ENCODE measurements around the gene LNX1. TPM values are rescaled to one million over a fixed set of nuclear protein-coding genes. Genes with fewer than 3 reads are reported as not detected.

The LNX1 gene
- 0.70 TPM for polyA plus RNA-seq (2012; ENCODE audit: insufficient read depth, insufficient read length)

DNA sequence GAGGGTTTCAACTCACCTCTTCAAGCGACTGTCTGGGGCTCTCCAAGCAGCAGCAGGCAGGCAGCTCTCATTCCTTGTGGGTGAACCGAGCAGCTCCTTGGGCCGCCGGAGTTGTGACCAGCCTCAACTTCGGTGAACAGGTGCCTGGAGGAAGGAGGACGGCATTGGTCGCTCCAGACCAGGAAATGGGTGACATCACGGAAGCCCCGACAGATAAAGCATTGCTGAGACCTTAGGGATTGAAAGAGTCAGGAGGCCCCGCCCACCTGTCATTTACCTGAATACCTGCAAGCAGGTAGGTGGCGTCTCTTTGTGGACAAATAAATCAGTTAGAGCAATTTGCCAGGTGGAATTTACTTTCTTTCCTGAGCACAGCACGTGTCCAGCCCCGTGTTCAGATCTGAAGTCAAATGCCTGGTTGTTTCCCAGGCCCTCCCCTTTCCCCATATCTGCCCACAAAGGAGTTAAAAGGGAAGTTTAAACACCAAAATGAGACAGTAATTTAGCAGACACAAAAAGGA, at the start of gene LNX1:
Gene LNX1 (minus strand): TSS at position 115 of the 521 bp plus-strand sequence. CDS start 17,484 bp downstream, outside the sequence.
- H3K4me3 ChIP-seq (ENCODE audit: low read length), result no peak within 1 kb of the TSS
- no peak for DNase-seq (ENCODE audit: low read depth, low spot score)

DNA sequence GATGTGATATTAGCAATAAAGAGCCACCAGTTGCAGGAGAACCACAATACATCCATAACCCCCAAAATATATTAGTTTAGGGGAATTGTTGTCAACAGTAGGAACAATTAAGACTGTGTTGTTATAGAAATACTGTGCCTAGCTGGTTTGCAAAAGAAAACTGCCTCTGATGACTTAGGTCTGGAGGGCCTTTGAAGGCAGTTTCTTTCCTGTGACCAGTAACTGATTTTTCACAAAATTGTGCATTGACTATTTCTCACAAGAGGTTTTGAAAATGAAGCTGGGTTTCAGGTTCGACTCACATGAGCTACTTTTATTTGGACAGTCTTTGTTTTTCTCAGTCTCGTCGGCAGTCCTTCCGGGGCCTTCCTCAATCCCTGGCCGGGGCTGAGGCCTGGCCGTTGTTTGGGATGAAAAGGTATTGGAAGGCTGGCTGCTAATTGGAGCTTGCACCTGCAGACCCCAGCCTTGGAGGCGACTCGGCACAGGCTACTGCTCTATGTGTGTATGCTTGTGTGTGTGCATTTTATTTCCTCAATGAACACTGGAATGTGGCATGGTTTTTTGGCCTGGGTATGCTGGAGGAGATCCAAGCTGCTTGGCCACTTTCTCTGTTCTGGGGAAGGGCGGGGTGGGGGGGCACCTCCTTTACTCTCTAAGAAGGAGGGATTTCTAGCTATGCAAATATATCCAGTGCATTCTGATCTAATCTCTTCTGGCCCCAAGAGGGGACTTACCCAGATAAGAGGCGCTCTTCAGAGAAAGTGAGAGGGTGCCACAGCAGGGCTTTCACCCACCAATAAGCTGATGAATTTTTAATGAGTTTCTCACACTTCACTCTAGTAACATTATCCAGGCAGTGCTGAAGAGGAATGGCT, 49.5 kb upstream of the LNX1 start:
- H3K4me3 ChIP-seq (ENCODE audit: low read length), result no peak overlapping the region
- no peak for DNase-seq (ENCODE audit: low read depth, low spot score)

GRCh38 chr4:53638919-53639318, 47.6 kb upstream of the LNX1 start:
- H3K4me3 ChIP-seq (ENCODE audit: low read length), result no peak overlapping the region
- no peak for DNase-seq (ENCODE audit: low read depth, low spot score)

- DNase-seq (ENCODE audit: low read depth, low spot score), result no peak
- no peak overlapping the region for H3K4me3 ChIP-seq (ENCODE audit: low read length)
These were observed 46.1 kb upstream of the LNX1 start for GRCh38 chr4:53637348-53637747.

DNA sequence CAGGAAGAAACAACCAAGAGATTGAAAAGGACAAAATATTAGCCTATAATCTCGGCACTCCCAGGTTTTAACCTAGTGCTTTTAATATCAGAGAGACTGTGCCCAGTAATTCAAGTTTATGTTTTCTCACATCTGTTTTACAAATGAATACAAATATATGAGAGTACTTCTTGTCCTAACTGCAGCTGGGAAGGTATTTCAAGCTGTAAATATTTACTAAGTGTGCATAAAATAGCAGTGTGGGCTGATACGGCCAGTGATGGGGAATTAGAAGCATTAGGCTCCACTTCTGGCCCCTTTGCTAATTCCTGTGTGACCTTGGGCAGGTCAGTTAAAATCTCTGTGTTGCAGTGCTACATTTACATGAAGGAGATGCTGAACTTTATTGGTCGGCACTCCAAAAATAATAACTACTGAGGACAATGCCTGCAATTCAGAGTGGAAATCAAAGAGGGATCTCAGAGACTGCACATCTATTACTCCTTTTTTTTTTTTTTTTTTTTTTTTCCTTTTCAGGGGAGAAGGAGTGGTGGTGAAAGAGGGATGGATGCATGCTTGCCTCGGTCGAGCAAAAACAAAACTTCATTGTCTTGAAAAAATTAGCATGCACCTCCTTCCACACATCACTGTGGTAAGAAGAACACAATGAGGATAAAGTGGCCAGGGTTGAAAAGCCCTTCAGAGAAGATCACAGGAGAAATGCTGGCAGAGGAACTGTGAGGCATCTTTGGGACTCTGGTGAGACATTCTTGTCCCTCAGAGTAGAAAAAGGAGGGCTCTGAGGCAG, 44.6 kb upstream of the LNX1 start:
- H3K4me3 ChIP-seq (ENCODE audit: low read length), result no peak overlapping the region
- no peak for DNase-seq (ENCODE audit: low read depth, low spot score)

GRCh38 chr4:53633608-53634007, 42.3 kb upstream of the LNX1 start:
- no peak for DNase-seq (ENCODE audit: low read depth, low spot score)
- H3K4me3 ChIP-seq (ENCODE audit: low read length), result no peak overlapping the region

GRCh38 chr4:53629296-53629695, 38.0 kb upstream of the LNX1 start:
- no peak for DNase-seq (ENCODE audit: low read depth, low spot score)
- H3K4me3 ChIP-seq (ENCODE audit: low read length), result no peak overlapping the region

DNA sequence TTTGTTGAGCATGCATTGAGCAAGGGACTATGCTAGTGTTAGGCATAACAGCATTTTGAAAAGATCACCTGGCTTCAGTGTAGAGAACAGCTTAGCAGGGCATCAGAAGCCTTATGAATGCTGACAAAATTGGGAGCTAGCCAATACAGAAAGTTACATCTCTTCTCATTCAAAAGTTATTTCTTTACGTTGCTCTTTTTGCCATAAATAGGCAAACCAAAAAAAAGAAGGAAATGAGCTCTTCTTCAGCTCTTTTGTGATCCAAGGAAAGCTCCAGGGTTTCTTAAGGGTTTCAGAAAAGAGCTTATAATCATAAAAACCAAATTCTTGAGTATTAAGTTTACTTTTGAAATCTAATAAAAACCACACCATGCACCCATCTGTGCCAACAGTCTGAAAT, 35.2 kb upstream of the LNX1 start:
- DNase-seq (ENCODE audit: low read depth, low spot score), result no peak

GRCh38 chr4:53625888-53626287, 34.6 kb upstream of the LNX1 start:
- no peak for DNase-seq (ENCODE audit: low read depth, low spot score)
- no peak overlapping the region for H3K4me3 ChIP-seq (ENCODE audit: low read length)

More for the DNA sequence above, 35.2 kb upstream of the LNX1 start:
- no peak overlapping the region for H3K4me3 ChIP-seq (ENCODE audit: low read length)

DNA sequence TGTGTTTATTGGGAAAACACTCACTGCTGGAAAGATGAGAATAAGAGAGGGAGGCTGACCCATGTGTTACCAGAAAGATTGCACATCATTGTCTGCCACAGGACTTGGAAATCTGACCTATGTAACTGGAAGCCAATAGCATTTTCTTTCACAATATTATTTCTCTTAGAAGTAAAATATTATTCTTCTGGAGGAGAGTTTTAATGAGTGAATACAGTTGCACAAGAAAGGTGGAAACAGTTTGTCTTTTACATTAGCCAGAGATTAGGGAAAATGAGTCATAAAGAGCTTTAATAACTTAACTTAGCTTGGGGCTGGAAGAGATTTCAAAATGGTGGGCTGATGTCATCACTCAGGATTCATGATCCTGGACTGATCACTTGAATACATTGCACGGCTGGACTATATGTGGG, 31.5 kb upstream of the LNX1 start:
- H3K4me3 ChIP-seq (ENCODE audit: low read length), result no peak overlapping the region

DNA sequence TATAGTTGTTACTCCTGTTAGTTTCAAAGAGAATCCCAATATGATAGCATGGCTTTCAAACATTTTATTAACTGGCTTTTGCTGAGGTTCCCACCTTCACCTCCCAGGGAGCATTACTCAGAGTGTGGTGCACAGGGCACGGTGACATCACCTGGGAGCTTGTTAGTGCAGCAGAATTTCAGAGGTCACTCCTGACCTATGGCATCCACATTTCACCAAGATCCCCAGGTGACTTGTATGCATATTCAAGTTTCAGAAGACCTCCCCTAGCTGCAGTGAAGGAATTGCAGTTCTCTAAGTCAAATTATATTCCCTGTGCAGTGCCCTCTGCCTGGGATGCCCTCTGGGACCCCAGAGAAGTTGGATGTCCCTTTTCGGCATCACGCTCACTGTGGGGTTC, 29.7 kb upstream of the LNX1 start:
- no peak for DNase-seq (ENCODE audit: low read depth, low spot score)
- H3K4me3 ChIP-seq (ENCODE audit: low read length), result no peak overlapping the region

More for the DNA sequence above, 31.5 kb upstream of the LNX1 start:
- no peak for DNase-seq (ENCODE audit: low read depth, low spot score)

GRCh38 chr4:53619431-53619830, 28.1 kb upstream of the LNX1 start:
- H3K4me3 ChIP-seq (ENCODE audit: low read length), result no peak overlapping the region
- DNase-seq (ENCODE audit: low read depth, low spot score), result no peak

DNA sequence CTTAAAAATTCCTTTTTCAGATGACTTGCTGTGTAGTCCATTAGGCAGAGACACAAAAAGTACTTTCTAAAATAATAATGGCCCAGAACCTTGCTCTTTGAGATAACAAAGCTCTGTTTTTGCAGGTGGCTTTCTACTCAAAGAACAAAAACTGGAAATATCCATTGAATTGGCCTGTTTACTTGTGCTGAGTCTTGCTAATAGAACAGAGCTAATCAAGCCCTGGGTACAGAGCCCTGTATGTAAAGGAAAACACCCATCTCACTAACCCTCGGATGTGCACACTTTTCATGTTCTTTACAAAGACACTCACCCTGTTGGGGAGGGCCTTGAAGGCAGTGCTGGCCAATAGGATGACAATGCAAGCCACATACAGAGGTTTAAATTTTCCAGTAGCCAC, 27.0 kb upstream of the LNX1 start:
- no peak overlapping the region for H3K4me3 ChIP-seq (ENCODE audit: low read length)
- DNase-seq (ENCODE audit: low read depth, low spot score), result no peak

DNA sequence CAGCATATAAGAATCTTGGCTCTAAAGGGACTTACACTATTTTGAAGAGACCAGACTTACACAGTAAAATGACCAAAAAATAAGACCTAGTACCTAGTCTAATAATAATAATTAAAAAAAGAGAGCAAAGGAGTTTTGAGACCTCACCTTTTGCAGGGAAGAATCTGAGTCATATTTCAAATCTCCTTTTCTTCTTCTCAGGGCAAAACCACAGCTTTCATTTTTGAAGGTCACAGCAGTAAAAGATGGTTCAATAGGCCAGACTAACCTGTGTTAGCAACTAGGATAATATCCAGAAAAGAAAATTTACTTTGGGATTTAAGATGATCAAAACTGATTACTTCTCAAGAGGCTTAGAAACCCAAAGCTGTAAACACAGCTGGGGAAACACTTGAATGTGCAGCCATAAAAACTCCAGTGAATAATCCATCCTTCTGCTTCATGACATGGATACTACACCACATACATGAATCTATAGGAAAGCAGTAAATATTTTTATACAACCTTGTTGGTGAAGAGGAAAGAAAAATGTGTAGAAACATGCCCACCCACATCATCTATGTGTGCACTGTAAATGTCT, 25.9 kb upstream of the LNX1 start:
- no peak overlapping the region for H3K4me3 ChIP-seq (ENCODE audit: low read length)
- DNase-seq (ENCODE audit: low read depth, low spot score), result no peak

DNA sequence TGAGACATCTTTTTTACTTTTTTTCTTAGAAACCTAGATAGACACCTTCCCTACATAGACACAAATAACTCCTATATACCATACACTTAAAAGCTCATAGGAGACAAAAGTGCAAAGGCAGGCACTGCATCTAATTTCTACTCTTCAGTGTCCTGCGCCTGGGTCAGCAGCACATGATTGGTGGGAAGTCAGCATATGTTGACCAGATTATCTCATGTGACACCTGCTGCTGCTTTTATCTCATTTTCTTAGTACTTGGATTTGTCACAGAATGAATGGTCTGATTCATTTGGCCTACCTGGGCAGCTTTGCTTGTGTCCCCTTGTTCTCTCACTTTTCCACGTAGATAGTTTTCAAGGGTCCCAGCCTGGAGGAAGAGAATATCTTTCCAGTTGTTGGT, 24.9 kb upstream of the LNX1 start:
- DNase-seq (ENCODE audit: low read depth, low spot score), result no peak
- no peak overlapping the region for H3K4me3 ChIP-seq (ENCODE audit: low read length)

DNA sequence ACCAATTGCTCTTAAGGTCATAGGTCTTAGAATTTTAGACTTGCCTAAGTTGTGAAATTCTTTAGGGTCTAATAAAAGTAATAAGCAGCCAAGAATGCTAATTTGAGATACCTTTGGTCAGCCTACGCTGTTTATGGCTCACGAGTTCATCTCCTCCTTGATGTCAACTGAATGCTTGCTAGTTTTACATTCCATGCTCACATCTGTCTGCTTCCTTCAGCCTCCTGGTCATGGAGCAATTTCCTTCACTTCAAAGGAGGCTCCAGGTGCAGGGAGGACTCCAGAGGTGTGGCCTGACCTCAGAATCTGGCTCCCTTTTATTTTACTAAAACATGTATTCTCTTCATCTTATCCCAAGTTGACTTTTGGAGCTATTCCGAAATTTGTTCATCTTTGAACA, 23.3 kb upstream of the LNX1 start:
- H3K4me3 ChIP-seq (ENCODE audit: low read length), result no peak overlapping the region
- DNase-seq (ENCODE audit: low read depth, low spot score), result peak; percentile 5

DNA sequence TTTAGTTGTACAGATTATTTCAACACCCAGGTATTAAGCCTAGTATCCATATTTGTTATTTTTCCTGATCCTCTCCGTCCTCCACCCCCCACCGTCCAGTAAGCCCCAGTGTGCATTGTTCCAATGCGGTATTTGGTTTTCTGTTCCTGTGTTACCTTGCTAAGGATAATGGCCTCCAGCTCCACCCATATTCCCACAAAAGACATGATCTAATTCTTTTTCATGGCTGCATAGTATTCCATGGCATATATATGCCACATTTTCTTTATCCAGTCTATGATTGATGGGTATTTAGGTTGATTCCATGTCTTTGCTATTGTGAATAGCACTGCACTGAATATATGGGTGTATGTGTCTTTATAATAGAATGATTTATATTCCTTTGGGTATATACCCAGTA, 22.1 kb upstream of the LNX1 start:
- no peak overlapping the region for H3K4me3 ChIP-seq (ENCODE audit: low read length)
- no peak for DNase-seq (ENCODE audit: low read depth, low spot score)

GRCh38 chr4:53608649-53609048, 17.4 kb upstream of the LNX1 start:
- no peak for DNase-seq (ENCODE audit: low read depth, low spot score)
- no peak overlapping the region for H3K4me3 ChIP-seq (ENCODE audit: low read length)

GRCh38 chr4:53608242-53608641, 17.0 kb upstream of the LNX1 start:
- H3K4me3 ChIP-seq (ENCODE audit: low read length), result no peak overlapping the region
- no peak for DNase-seq (ENCODE audit: low read depth, low spot score)

DNA sequence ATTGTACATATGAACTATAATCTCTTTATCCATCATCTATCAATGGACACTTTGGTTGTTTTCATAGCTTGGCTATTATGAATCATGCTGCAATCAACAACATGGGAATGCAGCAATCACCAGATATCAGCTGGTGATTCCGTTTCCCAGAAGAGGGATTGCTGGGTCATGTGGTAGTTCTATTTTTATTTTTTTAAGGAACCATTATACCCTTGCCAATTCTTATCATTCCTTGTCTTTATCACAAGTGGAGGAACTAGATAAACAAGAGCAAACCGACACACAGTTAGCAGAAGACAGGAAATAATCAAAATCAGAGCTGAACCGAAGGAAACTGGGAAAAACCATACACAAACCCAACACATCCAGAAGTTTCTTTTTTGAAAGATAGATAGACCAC, 14.5 kb upstream of the LNX1 start:
- DNase-seq (ENCODE audit: low read depth, low spot score), result no peak

More for the DNA sequence above, 14.5 kb upstream of the LNX1 start:
- no peak overlapping the region for H3K4me3 ChIP-seq (ENCODE audit: low read length)

All from Jurkat, Clone E6-1 (cell line).